ENCODE data around the gene APH1B. TPM values are rescaled to one million over a fixed set of nuclear protein-coding genes. Genes with fewer than 3 reads are reported as not detected.
"Not testable (repeated sequence)": the region's sequence is repeated elsewhere in the genome, so short reads cannot be mapped to it uniquely, and the experiment has no call there.

The APH1B gene
- total RNA-seq, 1 donor from 2014 or later, result 3.5 TPM

DNA sequence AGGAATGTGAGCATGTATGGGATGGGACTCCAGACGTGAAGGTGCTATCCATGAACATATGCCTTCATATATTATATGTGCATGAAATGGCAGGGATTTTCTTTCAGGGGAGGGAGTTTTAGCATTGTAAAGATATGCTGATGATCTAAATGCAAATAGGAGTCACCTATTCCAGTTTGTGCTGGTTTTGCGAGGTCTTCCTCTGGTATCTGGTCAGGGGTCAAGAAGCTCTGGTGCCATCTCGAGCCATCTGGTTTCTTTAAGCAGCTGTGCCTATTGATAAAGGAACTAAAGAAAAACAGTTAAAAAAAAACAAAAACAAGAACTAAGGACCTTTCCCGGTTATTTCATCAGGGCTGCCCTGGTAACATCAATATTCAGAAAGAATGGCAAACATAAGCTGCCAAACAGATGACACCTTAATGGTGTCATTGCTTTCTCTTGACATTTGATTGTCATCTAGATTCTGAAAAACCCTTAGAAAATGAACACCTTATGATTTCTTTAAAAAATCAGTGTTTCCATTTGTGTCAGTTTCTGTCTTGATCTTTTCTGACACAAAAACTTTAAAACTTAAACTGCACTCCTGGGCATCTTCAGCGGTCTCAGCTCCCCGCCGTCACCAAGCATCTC lies 22.7 kb downstream of the APH1B start:
- ATAC-seq, result no peak

GRCh38 chr15:63301088-63301487 lies 23.7 kb downstream of the APH1B start:
- no peak for ATAC-seq

DNA sequence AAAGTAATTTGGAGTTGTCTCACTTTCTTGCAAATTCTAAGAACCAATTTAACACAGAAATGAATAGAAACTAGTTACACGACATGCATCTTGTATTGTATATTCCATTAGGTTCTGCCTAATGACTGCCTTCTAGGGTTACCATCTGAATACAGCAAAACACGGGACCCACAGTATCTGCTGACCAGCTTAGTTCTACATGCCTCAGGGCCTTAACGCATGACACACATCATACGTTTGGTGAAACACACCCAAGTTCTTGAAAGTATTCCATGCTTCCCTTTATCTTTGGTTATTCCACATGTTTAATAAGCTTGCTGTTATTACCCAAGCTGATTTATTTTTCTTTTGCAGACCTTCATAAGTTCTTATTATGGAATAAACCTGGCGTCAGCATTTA lies 27.9 kb downstream of the APH1B start:
- no peak for ATAC-seq

- peak; percentile 50 for ATAC-seq
These were observed 29.2 kb downstream of the APH1B start for GRCh38 chr15:63306492-63307073.

GRCh38 chr15:63308491-63308890 lies 31.1 kb downstream of the APH1B start:
- peak; percentile 15 for ATAC-seq

GRCh38 chr15:63308947-63309346 lies 31.5 kb downstream of the APH1B start:
- ATAC-seq, result peak; percentile 23

- ATAC-seq, result no peak
These were observed 33.2 kb downstream of the APH1B start for GRCh38 chr15:63310646-63311045.

- no peak for ATAC-seq
These were observed 34.9 kb downstream of the APH1B start for GRCh38 chr15:63312286-63312685.

DNA sequence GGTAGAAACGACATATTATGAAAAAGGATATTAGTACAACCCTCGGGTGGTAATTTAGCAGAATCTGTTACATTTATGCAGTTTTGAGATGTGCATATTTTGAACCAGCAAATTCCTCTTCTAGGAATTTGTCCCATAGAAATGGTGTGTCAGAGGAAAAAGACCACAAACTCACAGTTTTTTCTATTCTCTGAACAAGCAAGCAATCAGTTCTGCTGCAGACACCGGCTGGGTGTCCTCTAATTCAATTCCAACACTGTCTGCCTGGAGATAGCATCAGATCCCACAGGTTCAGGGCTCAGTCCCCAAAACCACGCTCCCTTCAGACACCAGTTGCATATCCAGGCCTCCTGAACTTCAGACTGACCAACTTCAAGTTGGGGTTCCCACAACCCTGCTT lies 36.4 kb downstream of the APH1B start:
- no peak for ATAC-seq

DNA sequence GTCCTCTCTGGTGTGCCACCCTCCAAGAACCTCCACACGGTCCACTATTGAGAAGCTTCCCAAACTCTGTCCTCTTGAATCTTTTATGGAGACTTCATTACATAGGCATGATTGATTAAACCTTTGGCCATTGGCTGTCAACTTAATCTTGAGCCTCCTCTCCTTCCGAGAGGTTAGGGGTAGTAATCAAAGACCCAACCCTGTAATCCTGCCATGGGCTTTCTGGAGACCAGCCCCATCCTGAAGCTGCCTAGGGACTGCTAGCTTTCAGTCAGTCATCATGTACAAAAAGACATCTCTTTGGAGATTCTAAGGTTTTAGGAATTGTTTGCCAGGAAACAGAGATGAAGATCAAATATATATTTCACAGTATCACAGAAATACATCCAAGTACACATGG lies 37.0 kb downstream of the APH1B start:
- no peak for ATAC-seq

DNA sequence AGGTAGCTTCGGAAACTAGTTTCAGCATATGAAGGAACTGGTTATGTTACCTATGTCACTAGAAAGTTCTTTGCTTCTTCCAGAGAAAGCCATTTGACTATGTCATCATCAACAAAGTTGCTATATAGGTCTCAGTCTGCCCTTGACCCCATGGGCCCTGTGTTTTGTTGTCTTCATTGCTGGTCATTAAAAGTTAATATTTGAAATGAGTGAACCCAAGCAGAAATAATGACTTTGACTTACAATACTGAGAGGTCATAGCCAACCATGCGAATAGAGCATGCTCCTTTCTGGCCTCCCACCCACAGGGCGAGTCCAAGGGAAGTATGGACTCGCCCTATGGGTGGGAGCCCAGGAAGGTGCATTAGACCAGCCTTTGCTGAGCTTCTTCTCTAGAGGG lies 40.9 kb downstream of the APH1B start:
- ATAC-seq, result peak; percentile 19

DNA sequence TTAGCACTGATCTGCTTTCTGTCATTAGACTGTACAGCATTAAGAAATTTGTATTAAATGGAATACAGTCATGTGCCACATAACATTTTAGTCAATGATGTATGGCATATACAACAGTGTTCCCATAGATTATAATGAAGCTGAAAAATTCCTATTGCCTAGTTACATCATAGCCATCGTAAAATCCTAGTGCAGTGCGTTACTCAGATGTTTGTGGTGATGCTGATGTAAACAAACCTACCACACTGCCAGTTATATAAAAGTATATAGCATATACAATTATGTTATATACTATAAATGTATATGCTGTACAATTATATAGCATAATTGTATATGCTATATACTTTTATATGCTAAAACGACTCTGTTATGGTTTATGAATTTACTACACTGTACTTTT lies 41.7 kb downstream of the APH1B start:
- no peak for ATAC-seq

DNA sequence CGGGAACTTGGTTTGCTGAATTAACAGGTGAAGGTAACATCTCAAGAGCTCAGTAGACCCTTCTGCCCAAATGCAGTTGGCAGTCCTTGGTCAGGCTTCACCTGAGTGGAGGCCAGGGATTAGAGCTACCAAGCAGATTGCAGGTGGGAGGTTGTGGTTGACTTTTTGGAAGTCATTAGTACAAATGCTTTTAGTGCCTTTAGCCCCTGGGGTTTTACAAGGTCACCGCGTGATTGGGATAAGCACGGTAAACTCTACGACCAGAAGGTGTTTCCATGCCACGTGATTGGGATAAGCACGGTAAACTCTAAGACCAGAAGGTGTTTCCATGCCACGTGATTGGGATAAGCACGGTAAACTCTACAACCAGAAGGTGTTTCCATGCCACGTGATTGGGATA lies 43.0 kb downstream of the APH1B start:
- ATAC-seq, result not testable (repeated sequence)

- ATAC-seq, result peak; percentile 14
These were observed 43.6 kb downstream of the APH1B start for GRCh38 chr15:63320981-63321380.

- peak; percentile 22 for ATAC-seq
These were observed 44.1 kb downstream of the APH1B start for GRCh38 chr15:63321462-63321861.

- peak; percentile 4 for ATAC-seq
These were observed 45.1 kb downstream of the APH1B start for GRCh38 chr15:63322541-63322940.

GRCh38 chr15:63323798-63324563 lies 46.6 kb downstream of the APH1B start:
- ATAC-seq, result no peak

DNA sequence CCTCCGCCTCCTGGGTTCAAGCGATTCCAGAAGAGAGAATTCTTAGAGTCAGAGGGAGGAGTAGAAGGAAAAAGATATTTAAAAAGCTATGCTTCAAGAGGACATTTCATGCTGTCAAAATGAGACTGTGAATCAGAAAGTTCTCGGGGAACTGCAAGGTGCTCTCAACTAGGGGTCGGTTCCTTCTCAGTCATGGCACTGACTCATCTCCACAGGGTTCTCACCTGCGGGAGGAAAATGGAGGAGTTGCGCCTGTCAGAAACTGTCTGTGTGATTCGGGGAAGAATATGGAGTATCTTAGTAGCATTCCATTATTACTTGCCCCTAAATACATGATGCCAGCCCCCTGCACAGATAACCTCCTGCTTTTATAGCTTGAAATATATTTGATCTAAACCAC lies 47.4 kb downstream of the APH1B start:
- no peak for ATAC-seq

DNA sequence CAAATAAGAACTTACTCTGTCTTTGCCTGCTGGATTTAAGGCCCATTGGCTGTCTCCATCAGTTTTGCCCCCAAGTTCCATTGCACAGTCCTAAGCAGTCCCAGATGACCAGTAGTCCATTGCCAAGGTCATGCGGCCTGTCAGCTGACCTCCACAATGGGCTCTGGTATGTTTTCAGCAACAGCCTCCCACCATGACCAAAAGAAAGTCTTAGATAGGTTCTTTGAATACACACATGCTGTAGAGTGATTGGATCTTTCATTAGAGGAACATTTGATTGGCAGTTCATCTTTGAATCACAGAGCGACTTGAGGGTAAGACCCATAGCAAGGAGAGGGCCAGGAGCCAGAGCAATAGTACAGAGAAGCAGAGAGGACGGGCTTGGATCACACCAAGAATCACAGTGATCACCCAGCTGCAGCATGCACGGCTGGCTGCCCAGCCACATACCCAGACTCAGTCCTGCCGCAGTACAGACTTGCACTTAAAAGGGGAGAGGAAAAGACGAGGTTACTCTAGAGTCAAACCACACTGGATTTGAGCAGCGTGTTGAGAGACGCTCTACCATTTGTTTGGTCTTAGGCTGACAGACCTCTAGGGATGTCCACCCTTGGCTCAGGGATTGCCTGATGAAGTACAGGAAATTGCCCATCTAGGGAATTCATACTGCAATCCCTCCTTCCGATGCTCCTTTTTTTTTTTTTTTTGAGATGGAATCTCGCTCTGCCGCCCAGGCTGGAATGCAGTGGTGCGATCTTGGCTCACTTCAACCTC lies 50.4 kb downstream of the APH1B start:
- ATAC-seq, result no peak

- no peak for ATAC-seq
These were observed 52.4 kb downstream of the APH1B start for GRCh38 chr15:63329567-63330350.

DNA sequence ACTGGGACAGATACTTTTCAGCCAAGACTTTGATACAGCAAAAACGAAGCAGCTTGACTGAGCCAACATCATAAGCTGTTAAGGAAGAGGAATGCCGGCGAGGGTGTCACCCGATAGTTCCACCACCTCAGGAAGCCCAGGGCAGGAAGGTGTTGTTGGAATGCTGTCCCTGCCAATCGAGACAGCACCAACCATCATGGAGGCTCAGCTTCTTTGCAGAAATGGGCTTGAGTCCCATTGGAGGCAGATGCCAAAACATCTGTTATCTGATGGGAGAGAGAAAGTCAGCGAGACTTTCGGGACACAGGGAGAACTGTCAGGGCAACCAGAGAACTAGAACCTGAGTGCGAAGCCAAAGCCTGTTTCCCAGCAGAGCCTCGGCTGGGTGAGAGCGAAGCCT lies 53.5 kb downstream of the APH1B start:
- no peak for ATAC-seq

DNA sequence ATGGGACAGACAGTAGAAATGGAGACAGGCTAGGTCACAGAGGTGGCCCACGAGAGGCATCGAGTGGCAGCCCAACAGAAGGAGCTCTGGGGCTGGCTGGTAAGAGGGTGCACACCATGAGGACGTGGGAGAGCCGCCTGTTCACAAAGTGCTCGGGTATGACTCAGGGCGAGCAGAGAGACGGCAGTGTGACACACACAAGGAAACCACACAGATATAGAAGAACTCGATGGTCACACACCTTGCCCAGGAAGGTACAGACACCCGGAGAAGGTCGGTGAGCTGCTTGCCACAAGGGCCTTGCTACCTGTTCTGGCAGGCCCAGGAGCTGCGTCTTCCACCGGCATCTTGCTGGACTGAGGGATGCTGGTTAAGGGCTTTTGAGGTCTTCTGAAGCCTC lies 54.1 kb downstream of the APH1B start:
- ATAC-seq, result peak; percentile 84
